Measurements from ENCODE around the gene KIAA1958.

KIAA1958 gene, protein sequence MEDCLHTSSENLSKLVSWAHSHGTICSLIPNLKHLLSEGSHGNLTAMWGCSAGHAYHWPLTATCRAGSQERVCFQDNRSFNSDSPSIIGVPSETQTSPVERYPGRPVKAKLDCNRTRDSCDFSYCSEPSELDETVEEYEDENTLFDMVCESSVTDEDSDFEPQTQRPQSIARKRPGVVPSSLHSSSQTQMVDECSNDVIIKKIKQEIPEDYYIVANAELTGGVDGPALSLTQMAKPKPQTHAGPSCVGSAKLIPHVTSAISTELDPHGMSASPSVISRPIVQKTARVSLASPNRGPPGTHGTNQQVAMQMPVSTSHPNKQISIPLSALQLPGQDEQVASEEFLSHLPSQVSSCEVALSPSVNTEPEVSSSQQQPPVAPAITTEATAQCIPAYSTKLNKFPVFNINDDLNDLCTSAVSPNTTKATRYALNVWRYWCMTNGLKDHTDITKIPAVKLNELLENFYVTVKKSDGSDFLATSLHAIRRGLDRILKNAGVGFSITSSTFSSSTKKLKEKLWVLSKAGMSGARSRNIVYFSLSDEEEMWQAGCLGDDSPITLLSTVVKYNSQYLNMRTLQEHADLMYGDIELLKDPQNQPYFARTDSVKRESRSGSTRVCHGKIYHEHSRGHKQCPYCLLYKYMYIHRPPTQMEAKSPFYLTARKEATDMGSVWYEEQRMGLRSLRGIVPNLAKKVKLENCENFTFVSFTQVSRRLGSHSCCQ

DNA sequence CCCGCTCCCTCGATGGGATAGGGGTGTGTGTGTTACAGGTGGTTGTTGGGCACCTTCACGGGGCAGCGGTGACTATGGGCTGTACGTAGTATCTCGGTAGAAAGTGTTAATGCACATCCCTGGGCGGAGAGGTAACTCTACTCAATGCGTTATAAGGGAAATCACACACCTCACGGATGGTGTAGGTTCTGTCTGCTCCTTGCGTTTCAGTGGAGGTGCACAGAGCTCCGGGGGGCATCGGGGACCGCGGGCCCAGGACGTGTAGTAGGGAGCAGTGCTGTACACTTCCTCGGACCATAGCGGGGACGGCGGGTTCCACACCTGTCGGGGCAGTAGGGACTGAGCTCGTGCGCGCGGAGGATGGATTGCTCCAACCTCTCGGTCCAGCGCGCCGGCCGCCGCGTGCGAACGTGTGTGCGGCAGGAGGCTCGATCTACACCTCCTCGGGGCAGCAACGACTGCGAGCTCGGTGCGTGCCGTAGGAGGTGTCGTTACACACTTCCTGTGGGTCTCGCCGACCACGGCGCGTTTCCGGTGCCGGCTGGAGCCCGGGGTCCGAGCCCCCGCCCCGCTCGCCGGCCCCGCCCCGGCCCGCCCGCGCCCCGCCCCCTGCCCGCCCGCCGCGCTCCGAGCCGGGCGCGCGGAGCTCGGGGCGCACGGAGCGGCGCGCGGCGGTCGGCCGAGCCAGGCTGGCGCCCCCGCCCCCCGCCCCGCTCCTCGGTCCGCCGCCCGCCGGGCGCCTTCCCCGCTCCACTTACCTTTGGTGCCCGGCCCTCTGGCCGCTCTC, at the start of gene KIAA1958:
Gene KIAA1958 (plus strand): TSS at position 607 of the 787 bp plus-strand sequence. CDS start 87,254 bp downstream, outside the sequence.
- Histone ChIP-seq H3K9ac (ENCODE audit: low read depth in 1 of 2, low read length in 2 of 2) (peak within 1 kb of the TSS; percentile 74 to 82), H3K4me3 (ENCODE audit: low read depth in 1 of 2, low read length in 2 of 2) (peak within 1 kb of the TSS; percentile 94 to 95), H3K4me1 (ENCODE audit: control insufficient read depth in 1 of 2, insufficient read depth in 2 of 2, low read length in 2 of 2) (peaks cover 10 to 13% of the 10 kb centered on the region in 2 donors), H3K27me3 (ENCODE audit: control insufficient read depth in 1 of 2, insufficient read depth in 2 of 2, low read length in 2 of 2) (no peaks in the 10 kb centered on the region), H3K9me3 (ENCODE audit: control insufficient read depth in 1 of 2, low read length in 2 of 2) (no peaks in the 10 kb centered on the region), H3K36me3 (ENCODE audit: control insufficient read depth in 1 of 2, insufficient read depth in 2 of 2, low read length in 2 of 2) (no peaks in the 10 kb centered on the region), H3K27ac (ENCODE audit: low read depth, low read length) (peak within 1 kb of the TSS; percentile 28)

DNA sequence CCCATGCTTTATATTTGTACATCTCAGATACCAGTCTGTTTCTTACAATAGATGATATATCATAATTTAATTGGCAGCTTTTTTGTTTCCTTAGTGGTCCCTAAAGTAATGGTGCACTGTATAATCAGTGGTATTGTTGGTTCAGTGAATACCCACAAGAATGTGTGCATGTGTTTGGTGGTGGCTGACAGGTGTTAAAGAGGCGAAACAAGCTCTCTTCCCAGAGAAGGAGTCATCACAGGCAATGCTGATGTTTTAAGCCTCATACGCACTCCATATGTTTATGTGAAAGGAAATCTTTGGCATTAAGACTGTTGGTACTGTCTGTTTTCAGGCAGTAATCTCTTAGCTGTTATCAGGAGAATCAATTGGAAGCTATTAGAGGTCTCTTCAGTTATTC, 49.2 kb upstream of the KIAA1958 start:
- no peaks in the 10 kb centered on the region for H3K27me3 ChIP-seq (ENCODE audit: control insufficient read depth in 1 of 2, insufficient read depth in 2 of 2, low read length in 2 of 2)
- no peak overlapping the region for H3K9ac ChIP-seq (ENCODE audit: low read depth in 1 of 2, low read length in 2 of 2)

DNA sequence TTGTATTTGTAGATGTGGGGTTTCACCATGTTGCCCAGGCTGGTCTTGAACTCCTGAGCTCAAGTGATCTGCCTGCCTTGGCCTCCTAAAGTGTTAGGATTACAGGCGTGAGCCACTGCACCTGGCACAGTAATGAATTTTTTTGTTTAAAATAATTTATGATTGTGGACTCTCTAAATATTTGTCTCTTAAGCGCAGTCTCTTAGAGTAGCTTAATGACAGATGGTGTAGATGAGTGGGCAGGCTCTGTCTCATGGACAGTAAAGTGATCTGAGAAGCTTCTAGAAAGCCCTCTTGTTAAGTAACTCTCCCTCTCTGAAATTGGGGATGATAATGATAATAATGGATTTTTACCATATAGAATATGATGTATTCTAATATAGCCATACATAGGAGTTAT, 47.5 kb upstream of the KIAA1958 start:
- Histone ChIP-seq H3K9me3 (ENCODE audit: control insufficient read depth in 1 of 2, low read length in 2 of 2) (no peaks in the 10 kb centered on the region), H3K4me3 (ENCODE audit: low read depth in 1 of 2, low read length in 2 of 2) (no peak overlapping the region), H3K27me3 (ENCODE audit: control insufficient read depth in 1 of 2, insufficient read depth in 2 of 2, low read length in 2 of 2) (no peaks in the 10 kb centered on the region), H3K9ac (ENCODE audit: low read depth in 1 of 2, low read length in 2 of 2) (no peak overlapping the region), H3K36me3 (ENCODE audit: control insufficient read depth in 1 of 2, insufficient read depth in 2 of 2, low read length in 2 of 2) (peaks cover 0 to 3% of the 10 kb centered on the region in 2 donors), H3K27ac (ENCODE audit: low read depth, low read length) (no peak overlapping the region), H3K4me1 (ENCODE audit: control insufficient read depth in 1 of 2, insufficient read depth in 2 of 2, low read length in 2 of 2) (peaks cover 8% of the 10 kb centered on the region in 2 donors)

More for the DNA sequence above, 49.2 kb upstream of the KIAA1958 start:
- no peaks in the 10 kb centered on the region for H3K9me3 ChIP-seq (ENCODE audit: control insufficient read depth in 1 of 2, low read length in 2 of 2)
- H3K36me3 ChIP-seq (ENCODE audit: control insufficient read depth in 1 of 2, insufficient read depth in 2 of 2, low read length in 2 of 2): peaks cover 0 to 5% of the 10 kb centered on the region in 2 donors
- no peak overlapping the region for H3K27ac ChIP-seq (ENCODE audit: low read depth, low read length)
- no peak overlapping the region for H3K4me3 ChIP-seq (ENCODE audit: low read depth in 1 of 2, low read length in 2 of 2)
- peaks cover 8% of the 10 kb centered on the region in 2 donors for H3K4me1 ChIP-seq (ENCODE audit: control insufficient read depth in 1 of 2, insufficient read depth in 2 of 2, low read length in 2 of 2)

DNA sequence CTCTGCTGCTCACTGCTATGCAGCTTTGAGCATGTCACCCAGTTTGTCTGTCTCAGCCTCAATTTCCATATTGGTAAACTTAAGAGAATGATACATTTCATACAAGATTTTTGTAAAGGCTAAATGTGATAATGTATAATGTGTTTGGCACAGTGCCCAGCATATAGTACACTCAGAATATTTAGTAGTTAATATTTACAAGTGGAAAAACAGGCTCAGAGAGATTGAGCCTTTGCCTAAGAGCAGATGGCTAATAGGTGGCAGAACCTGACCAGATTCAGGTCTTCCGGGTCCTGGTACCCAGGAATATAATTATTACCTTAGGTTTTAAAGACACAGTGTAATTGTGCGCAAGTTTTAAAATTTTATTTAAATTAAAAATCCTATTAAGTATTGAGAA, 46.8 kb upstream of the KIAA1958 start:
- Histone ChIP-seq H3K4me3 (ENCODE audit: low read depth in 1 of 2, low read length in 2 of 2) (no peak overlapping the region), H3K36me3 (ENCODE audit: control insufficient read depth in 1 of 2, insufficient read depth in 2 of 2, low read length in 2 of 2) (peaks cover 0 to under 1% of the 10 kb centered on the region in 2 donors), H3K9ac (ENCODE audit: low read depth in 1 of 2, low read length in 2 of 2) (no peak overlapping the region), H3K9me3 (ENCODE audit: control insufficient read depth in 1 of 2, low read length in 2 of 2) (no peaks in the 10 kb centered on the region), H3K27me3 (ENCODE audit: control insufficient read depth in 1 of 2, insufficient read depth in 2 of 2, low read length in 2 of 2) (no peaks in the 10 kb centered on the region), H3K27ac (ENCODE audit: low read depth, low read length) (no peak overlapping the region), H3K4me1 (ENCODE audit: control insufficient read depth in 1 of 2, insufficient read depth in 2 of 2, low read length in 2 of 2) (peaks cover 8% of the 10 kb centered on the region in 2 donors)

DNA sequence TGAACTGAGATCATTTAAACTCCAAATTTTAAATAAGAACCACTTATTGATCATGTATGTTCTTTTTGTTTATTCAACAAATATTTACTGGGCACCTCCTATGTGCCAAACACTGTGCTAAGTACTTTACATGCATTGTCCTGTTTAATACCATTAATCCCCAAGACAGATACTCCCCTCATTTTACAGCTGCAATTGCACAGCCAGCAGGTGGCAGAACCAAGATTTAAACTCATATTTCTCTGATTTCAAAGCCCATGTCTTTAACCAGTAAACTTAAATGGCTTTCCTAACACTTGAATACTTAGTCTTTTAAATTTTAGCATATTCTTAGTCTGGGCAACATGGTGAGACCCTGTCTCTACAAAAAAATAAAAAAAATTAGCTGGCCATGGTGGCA, 43.4 kb upstream of the KIAA1958 start:
- H3K27ac ChIP-seq (ENCODE audit: low read depth, low read length): no peak overlapping the region
- peaks cover 0 to 6% of the 10 kb centered on the region in 2 donors for H3K36me3 ChIP-seq (ENCODE audit: control insufficient read depth in 1 of 2, insufficient read depth in 2 of 2, low read length in 2 of 2)
- H3K4me1 ChIP-seq (ENCODE audit: control insufficient read depth in 1 of 2, insufficient read depth in 2 of 2, low read length in 2 of 2): peaks cover 8% of the 10 kb centered on the region in 2 donors
- H3K9ac ChIP-seq (ENCODE audit: low read depth in 1 of 2, low read length in 2 of 2): no peak overlapping the region
- H3K9me3 ChIP-seq (ENCODE audit: control insufficient read depth in 1 of 2, low read length in 2 of 2): no peaks in the 10 kb centered on the region
- no peak overlapping the region for H3K4me3 ChIP-seq (ENCODE audit: low read depth in 1 of 2, low read length in 2 of 2)
- no peaks in the 10 kb centered on the region for H3K27me3 ChIP-seq (ENCODE audit: control insufficient read depth in 1 of 2, insufficient read depth in 2 of 2, low read length in 2 of 2)

DNA sequence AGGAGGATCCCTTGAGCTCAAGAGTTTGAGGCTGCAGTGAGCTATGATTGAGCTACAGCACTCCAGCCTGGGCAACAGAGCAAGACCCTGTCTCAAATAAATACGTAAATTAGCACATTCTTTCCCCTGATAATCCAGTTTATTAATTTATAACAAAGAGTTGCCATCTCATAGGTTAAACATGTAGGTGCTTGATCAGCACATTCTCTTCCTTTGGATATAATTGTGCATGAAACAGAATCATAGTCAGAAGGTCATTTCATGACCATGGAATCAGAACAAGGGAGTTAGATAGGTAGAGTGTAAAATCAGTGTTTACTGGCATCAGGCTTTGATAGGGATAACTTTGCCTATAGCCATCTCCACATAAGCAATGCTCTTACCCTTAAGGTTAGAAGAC, 43.0 kb upstream of the KIAA1958 start:
- no peak overlapping the region for H3K9ac ChIP-seq (ENCODE audit: low read depth in 1 of 2, low read length in 2 of 2)
- H3K4me1 ChIP-seq (ENCODE audit: control insufficient read depth in 1 of 2, insufficient read depth in 2 of 2, low read length in 2 of 2): peaks cover 8% of the 10 kb centered on the region in 2 donors
- no peak overlapping the region for H3K4me3 ChIP-seq (ENCODE audit: low read depth in 1 of 2, low read length in 2 of 2)
- no peaks in the 10 kb centered on the region for H3K27me3 ChIP-seq (ENCODE audit: control insufficient read depth in 1 of 2, insufficient read depth in 2 of 2, low read length in 2 of 2)
- H3K9me3 ChIP-seq (ENCODE audit: control insufficient read depth in 1 of 2, low read length in 2 of 2): no peaks in the 10 kb centered on the region
- H3K36me3 ChIP-seq (ENCODE audit: control insufficient read depth in 1 of 2, insufficient read depth in 2 of 2, low read length in 2 of 2): peaks cover 0 to 6% of the 10 kb centered on the region in 2 donors
- no peak overlapping the region for H3K27ac ChIP-seq (ENCODE audit: low read depth, low read length)

DNA sequence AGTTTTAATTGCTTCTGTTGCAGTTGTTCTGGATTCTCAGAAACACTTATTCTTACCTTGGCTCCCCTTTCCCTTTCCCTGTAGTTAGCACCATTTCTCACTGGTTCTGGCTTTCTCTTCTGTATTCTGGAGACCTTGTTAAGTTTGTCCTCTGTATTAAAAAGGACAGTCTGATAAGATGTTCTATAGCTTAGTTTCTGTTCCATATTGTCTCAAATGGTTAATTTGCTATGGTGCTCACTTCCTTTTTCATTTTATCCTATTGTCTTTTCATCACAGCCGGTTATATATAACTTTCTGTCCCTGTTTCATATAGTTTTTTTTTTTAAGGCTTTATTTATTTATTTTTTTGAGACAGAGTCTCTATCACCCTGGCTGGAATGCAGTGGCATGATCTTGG, 41.4 kb upstream of the KIAA1958 start:
- H3K4me1 ChIP-seq (ENCODE audit: control insufficient read depth in 1 of 2, insufficient read depth in 2 of 2, low read length in 2 of 2): peaks cover 1 to 3% of the 10 kb centered on the region in 2 donors
- no peak overlapping the region for H3K9ac ChIP-seq (ENCODE audit: low read depth in 1 of 2, low read length in 2 of 2)
- no peak overlapping the region for H3K4me3 ChIP-seq (ENCODE audit: low read depth in 1 of 2, low read length in 2 of 2)
- peaks cover 0 to 6% of the 10 kb centered on the region in 2 donors for H3K36me3 ChIP-seq (ENCODE audit: control insufficient read depth in 1 of 2, insufficient read depth in 2 of 2, low read length in 2 of 2)
- H3K9me3 ChIP-seq (ENCODE audit: control insufficient read depth in 1 of 2, low read length in 2 of 2): no peaks in the 10 kb centered on the region
- H3K27me3 ChIP-seq (ENCODE audit: control insufficient read depth in 1 of 2, insufficient read depth in 2 of 2, low read length in 2 of 2): no peaks in the 10 kb centered on the region
- H3K27ac ChIP-seq (ENCODE audit: low read depth, low read length): no peak overlapping the region

DNA sequence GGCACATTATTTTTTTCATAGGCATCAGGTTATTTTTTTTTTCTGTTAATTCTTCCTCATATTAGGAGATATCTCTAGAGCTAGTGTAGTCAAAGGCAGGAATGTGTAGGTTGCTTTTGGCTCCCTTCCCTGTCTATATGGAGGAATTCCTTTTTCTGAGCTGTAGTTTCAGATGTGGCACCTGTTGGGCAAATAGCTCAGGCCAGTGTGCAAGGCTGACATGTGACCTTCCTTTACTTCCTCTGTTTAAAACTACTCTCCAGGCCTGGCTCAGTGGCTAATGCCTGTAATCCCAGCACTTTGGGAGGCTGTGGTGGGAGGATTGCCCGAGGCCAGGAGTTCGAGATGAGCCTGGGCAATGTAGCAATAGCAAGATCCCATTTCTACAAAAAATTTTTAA, 40.5 kb upstream of the KIAA1958 start:
- H3K9ac ChIP-seq (ENCODE audit: low read depth in 1 of 2, low read length in 2 of 2): no peak overlapping the region

DNA sequence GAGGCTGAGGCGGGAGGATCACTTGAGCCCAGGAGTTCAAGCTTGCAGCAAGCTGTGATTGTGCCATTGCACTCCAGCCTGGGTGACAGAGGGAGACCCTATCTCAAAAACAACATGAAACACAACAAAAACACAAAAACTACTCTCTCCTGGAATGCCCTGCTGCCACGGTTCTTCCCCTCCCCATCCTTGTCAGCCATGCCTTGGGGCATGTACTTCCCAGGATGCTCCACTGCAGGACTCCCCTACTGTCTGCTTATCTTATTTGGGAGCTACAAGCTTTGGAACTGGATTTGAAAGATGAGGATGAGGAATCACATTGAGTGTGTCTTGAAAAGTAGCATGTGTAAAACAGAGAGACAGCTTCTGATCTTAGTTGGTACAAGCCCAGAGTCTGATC, 40.1 kb upstream of the KIAA1958 start:
- Histone ChIP-seq H3K4me1 (ENCODE audit: control insufficient read depth in 1 of 2, insufficient read depth in 2 of 2, low read length in 2 of 2) (no peaks in the 10 kb centered on the region), H3K27ac (ENCODE audit: low read depth, low read length) (no peak overlapping the region), H3K9me3 (ENCODE audit: control insufficient read depth in 1 of 2, low read length in 2 of 2) (no peaks in the 10 kb centered on the region), H3K36me3 (ENCODE audit: control insufficient read depth in 1 of 2, insufficient read depth in 2 of 2, low read length in 2 of 2) (peaks cover 0 to 6% of the 10 kb centered on the region in 2 donors), H3K4me3 (ENCODE audit: low read depth in 1 of 2, low read length in 2 of 2) (no peak overlapping the region), H3K27me3 (ENCODE audit: control insufficient read depth in 1 of 2, insufficient read depth in 2 of 2, low read length in 2 of 2) (no peaks in the 10 kb centered on the region), H3K9ac (ENCODE audit: low read depth in 1 of 2, low read length in 2 of 2) (no peak overlapping the region)

More for the DNA sequence above, 40.5 kb upstream of the KIAA1958 start:
- H3K27ac ChIP-seq (ENCODE audit: low read depth, low read length): no peak overlapping the region
- peaks cover 0 to 6% of the 10 kb centered on the region in 2 donors for H3K36me3 ChIP-seq (ENCODE audit: control insufficient read depth in 1 of 2, insufficient read depth in 2 of 2, low read length in 2 of 2)
- H3K4me3 ChIP-seq (ENCODE audit: low read depth in 1 of 2, low read length in 2 of 2): no peak overlapping the region
- H3K4me1 ChIP-seq (ENCODE audit: control insufficient read depth in 1 of 2, insufficient read depth in 2 of 2, low read length in 2 of 2): no peaks in the 10 kb centered on the region
- H3K9me3 ChIP-seq (ENCODE audit: control insufficient read depth in 1 of 2, low read length in 2 of 2): no peaks in the 10 kb centered on the region
- no peaks in the 10 kb centered on the region for H3K27me3 ChIP-seq (ENCODE audit: control insufficient read depth in 1 of 2, insufficient read depth in 2 of 2, low read length in 2 of 2)
